ENCODE results near the gene ARL16.
"Not testable (repeated sequence)": the region's sequence is repeated elsewhere in the genome, so short reads cannot be mapped to it uniquely, and the experiment has no call there.

The ARL16 gene

DNA sequence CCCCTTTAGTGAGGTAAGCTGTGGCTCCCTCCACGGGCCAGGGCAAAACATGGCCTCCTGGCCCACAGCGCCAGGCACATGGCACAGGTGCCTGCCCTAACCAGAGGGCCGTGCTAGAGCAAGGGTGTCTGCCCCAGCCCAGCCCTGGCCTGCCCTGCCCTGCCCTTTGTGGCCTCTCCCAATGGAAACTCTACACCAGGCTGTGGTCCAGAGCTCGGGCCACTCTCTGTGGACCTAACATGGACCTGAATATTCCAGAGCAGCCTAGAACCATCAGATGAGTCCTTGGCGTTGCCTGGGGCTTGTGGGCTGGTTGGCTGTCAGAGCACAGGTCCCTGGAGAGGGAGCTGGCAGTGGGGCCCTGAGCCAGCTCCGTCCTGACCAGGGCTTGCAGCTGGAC lies 11.6 kb upstream of the ARL16 start:
- FAIRE-seq, result no peak

DNA sequence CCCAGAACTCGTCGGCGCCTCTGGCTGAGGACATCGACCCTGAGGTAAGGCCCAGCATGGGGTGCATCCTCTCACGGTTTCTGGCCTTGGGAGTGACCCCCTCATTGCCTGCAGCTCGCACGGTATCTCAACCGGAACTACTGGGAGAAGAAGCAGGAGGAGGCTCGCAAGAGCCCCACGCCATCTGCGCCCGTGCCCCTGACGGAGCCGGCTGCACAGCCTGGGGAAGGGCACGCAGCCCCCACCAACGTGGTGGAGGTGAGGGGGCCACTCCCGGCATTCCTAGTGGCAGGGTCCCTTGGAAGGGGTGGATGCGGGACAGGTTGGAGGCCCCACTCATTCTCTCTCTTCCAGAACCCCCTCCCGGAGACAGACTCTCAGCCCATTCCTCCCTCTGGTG lies 11.2 kb upstream of the ARL16 start:
- no peak for FAIRE-seq

DNA sequence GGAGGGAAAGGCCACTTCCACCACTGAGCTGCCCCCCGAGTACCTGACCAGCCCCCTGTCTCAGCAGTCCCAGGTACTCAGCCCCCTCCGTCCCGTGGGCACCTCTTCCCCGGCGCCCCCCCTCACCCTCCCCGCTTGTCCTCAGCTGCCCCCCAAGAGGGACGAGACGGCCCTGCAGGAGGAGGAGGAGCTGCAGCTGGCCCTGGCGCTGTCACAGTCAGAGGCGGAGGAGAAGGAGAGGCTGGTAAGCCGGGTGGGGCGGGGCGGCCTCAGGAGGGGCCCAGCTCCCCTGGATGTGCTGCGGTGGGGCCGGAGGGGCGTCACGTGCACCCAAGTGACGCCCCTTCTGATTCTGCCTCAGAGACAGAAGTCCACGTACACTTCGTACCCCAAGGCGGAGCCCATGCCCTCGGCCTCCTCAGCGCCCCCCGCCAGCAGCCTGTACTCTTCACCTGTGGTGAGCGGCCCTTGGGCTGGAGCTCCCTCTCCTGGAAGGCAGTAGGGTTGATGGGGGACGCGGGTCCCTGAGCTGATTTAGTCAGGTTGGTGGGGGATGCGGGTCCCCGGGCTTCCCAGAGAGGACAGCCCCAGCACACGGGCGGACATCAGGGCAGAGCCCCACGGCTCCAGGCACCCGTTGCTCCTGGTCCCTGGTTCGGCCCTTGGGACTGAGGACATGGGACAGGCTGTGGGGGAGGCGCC lies 10.1 kb upstream of the ARL16 start:
- no peak for FAIRE-seq

DNA sequence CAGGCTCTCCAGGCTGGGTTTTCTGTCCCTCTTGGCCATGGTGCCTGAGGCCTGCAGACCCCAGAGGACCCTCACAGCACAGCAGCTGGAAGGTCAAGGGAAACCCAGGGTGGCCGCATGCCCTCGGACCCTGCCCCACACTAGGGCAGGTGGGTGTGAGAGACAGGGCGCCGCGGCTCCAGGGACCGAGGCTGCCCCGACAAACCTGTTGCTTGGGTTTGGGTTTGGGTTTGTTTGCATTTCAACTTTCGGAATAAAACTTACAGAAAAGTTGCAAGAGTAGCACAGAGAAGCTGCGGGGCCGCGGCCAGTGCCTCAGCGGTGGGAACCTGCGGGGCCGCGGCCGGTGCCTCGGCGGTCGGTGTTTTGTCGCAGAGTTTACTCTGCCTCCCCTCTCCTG lies 8.0 kb upstream of the ARL16 start:
- no peak for FAIRE-seq

DNA sequence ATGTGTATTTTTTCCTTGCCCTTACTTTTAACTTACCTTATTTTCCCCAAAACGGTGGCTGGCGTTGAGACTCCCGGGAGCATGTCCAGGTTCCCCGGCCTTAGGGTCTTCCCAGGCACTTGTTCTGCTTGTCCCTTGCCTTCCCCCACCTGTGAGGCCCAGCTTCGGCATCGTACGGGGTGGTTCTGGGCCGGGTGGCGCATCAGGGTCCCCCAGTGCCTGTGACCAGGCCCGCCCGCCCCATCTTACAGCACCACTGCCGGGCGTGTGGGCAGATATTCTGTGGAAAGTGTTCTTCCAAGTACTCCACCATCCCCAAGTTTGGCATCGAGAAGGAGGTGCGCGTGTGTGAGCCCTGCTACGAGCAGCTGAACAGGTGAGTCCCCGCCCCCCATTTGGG lies 7.6 kb upstream of the ARL16 start:
- FAIRE-seq, result no peak

DNA sequence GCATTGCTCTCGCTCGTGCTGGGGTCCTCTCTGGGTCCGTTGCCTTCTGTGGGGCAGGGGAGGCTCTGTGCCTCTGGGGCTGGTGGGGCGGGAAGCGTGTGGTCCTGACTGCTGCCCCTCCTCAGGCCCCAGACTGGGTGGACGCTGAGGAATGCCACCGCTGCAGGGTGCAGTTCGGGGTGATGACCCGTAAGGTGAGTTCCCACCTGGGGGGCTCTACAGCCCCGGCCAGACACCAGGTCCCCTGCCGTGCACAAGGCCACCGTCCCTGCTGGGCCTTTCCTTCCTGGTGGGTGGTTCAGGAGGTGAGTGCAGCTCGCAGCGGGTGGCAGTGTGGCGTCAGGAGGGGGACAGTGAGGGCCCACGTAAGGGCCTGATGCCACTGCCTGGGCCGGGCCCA lies 7.0 kb upstream of the ARL16 start:
- no peak for FAIRE-seq

DNA sequence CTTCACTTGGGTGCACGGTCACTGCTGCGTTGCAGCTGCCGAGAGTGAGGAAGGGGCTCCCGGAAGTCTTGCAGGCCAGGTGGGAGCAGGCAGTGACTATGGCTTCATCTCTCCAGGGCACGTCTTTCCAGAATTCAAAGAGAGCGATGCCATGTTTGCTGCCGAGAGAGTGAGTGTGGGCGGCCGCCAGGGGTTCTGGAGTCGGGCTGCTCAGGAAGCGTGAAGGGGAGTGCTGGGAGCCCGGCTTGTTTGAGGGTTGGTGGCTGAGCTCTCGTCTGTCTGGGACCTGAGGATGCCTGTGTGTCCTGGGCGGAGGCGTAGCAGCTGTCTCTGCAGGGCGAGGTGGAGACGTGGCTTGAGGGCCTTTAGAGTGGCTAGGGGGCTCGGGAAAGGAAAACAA lies 6.5 kb upstream of the ARL16 start:
- no peak for FAIRE-seq

DNA sequence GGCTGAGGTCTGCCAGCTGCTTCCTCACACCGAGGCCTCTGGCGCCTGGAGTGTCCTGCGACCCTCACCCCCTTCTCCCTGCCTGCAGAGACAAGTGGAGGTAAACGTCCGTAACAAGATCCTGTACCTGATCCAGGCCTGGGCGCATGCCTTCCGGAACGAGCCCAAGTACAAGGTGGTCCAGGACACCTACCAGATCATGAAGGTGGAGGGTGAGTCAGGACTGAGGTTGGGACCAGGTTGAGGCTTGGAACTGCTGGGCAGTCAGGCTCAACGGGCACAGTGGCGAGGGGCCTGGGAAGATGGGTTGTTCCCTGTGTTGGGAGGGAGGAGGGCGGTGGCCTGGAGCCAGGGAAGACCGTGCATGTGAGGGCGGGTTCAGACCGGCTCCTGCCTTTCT lies 5.0 kb upstream of the ARL16 start:
- FAIRE-seq, result no peak

DNA sequence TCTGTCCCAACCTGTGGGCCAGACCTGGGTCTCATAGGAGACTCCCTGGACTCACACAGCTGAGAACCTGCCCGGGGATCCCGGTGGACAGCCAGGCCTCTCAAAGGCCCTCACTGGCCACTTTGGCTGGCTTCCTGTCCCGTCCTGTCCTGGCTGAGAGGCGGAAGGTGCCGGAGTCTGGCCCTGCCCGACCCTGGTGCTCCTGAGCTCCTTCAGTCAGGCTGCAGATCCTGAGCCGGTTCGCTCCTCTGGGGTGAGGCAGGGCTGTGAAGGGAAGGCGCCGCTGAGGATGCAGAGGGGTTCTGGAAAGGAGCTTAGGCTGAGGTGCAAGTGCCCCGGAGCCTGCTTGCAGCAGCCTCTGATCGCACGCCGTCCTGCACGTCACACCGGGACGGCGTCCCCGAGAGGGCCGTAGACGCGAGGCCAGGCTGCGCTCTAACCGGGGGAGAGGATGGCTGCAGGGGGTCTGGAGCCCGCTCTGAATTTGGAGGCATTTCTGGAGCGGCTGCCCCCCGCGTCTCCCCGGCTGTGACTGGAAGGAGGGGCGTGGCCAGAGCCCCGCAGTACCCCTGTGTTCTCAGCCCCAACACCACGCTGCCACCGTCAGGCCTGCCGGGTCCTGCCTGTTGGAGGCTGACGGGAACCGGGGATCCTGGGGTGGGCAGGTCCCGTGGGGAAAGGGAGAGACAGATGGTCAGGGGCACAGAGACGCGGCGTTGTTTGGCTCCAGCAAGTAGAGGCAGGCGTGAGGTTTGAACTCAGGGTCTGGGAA lies 4.4 kb upstream of the ARL16 start:
- no peak for FAIRE-seq

DNA sequence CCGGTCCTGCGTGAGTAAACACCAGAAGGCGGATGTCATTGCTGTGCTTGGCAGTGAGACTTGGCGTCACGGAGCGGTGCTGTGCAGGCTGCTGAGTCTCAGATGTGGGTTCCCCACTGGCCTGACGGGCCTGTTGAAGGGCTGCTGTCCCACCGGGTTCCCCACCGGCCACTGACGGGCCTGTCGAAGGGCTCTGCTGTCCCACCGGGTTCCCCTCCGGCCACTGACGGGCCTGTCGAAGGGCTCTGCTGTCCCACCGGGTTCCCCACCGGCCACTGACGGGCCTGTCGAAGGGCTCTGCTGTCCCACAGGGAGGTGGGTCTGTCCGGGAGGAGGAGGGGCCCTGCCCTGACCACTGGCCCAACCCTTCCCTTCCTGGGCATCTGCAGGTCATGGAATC lies 3.0 kb upstream of the ARL16 start:
- no peak for FAIRE-seq

DNA sequence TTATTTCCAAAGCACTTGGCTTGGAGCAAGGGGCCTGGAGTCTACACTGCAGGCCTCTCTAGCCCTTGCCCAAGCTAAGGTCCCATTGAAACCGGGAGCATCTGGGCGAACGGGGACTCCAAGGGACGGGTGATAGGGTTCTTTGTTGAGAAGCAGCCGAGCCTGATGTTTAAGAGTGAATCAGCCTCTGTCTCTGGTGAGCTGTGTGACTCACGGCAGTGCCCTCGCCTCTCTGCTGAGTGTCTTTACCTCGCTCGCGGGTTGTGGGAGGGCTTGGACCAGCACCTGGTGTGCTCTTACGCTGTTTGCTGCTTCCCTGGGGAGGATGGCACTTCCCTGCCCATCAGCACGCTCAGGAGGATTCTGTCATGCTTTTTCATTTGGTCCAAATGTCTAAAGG lies 1.5 kb upstream of the ARL16 start:
- FAIRE-seq, result no peak

DNA sequence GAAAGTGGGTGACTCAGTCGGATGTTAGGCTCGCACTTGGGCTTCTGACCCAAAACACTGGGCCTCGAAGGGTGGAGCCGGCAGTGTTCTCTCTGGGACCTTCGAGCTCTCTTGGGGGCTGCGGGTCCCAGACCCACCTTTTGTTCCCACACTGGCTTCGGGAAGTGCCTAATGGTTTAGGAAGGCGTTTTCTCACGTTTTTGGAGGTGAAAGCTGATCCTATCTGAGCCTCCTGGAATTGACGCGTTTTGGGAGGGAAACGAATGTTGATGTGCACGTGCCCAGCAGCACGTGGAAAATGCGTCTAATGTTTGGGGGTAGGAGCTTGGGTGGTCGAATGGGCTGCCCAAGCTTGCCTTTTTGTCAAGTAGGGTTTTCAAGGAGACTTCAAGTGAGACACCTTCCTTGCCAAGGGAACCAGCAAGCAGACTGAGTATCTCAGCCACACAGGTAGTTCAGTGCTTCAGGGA lies 880 bp upstream of the ARL16 start:
- no peak for FAIRE-seq

DNA sequence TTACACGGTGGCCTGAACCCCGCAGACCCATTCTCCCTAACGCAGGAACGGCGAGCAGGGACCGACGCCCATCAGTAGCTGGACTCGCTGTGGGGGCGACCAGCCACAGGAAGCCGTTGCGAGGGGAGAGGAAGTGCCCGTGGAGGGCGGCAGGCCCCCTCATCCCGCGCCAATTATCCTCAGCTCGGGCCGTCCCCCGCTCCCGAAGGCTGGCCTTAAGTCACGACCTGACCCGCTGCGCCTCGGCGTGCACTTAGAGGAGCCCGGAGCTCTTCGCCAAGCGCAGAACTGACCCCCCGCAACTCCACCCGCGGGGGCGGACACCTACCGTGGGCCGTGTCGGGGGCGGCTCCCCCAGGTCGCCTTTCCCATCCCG lies 401 bp downstream of the ARL16 start:
- FAIRE-seq, result no peak

DNA sequence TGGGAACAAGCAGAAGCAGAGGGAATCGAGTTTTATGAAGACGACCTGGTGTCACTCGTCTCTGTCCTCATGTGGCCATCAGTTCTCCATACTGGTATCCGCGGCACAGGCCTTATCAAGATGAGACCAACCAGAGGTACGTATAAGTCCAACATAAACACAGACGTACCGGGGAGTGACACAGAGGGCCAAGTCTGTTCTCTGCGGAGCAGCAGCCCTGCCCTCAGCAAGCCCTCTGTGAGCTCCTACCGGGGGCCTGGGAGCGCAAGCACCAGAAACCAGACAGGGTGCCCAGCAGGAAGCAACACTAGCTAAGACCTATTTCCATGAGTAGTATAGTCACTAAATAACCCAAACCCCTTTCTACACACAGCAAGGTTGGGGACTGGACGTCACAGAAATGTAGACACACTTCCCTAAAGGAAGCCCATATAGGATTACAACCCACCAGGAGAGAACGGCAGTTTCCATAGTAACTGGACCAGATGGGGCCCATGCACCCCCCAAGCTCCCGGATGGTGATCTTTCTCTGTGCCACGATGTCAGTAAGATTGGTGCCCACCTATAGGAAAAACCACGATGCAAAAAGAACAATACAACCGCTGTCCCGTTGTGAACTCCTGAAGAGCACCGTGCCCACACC lies 911 bp downstream of the ARL16 start:
- no peak for FAIRE-seq

DNA sequence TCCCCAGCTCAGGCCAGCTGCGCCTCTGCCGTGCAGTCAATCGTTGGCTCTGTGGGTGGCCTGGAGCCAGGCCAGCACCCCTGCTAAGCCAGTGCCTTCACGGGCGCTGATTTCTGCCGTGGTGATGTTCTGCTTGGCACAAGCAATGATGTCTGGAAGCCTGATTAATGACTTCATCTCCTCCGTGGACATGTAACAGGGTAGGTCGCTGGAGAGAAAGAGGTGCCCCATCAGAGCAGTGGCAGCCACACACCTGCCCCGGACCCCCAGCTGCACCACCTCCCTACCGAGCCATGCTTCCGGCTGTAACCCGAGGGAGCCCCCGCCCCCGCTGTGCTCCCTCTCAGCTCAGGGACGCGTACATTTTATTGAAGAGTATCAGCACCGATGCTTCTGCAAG lies 1.9 kb downstream of the ARL16 start:
- no peak for FAIRE-seq

DNA sequence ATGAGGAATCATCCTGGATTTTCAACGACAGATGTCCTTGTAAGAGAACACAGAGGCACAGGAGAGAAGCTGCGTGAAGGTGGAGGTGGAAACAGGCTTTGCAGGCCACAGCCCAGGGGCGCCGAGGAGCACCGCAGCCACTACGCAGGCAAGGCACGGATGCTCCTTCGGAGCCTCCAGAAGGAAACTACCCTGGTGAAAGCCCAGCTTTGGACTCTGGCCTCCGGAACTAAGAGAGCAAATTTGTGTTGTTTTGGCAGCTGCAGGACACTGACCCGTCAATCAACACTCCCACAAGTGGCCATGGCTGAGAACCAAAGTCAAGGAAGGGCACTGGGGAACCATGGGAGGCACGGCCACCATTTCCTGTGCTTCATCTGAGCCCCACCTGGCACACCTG lies 3.4 kb downstream of the ARL16 start:
- FAIRE-seq, result no peak

DNA sequence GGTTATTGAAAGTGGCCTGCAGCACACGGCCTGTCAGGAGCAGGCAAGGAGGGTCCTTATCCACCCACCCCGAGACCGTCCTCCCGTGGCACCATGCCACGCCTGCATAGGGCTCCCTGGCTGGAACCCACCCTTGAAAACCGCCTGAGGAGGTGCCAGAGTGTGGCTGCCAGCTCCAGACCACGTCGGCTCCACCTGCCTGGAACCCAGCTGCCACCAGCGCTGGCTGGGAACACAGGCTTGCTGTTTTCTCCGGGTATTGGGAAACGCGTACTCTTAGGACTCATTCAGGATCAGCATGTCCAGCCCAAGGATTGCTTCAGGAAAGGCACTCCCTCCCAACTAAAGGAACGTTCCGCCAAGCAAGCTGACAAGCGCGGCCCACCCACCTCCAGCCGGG lies 6.7 kb downstream of the ARL16 start:
- no peak for FAIRE-seq

DNA sequence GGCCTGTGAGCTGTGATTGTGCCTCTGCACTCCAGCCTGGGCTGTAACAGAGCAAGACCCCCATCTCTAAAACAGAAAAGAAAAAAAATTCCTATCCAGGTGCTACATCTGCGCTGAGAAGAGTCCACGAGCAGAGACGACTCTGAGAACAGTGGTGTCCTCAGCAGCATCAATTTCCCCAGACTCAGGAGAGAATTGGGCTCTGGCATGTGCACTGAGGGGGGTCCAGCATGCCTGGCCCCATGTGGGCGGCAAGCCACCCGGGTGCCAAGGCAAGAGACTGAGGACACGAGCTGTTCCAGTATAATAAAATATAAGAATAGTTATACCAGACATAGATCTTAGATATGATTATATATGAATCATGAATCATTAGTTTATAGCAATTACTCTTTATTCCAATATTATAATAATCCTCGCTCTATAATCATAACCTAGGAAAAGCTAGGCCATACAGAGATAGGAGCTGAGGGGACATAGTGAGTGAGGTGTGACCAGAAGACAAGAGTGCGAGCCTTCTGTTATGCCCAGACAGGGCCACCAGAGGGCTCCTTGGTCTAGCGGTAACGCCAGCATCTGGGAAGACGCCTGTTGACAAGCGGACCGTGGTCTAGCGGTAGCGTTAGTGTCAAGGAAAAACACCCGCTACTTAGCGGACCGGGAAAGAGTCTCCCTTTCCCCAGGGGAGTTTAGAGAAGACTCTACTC lies 7.9 kb downstream of the ARL16 start:
- FAIRE-seq, result not testable (repeated sequence)

DNA sequence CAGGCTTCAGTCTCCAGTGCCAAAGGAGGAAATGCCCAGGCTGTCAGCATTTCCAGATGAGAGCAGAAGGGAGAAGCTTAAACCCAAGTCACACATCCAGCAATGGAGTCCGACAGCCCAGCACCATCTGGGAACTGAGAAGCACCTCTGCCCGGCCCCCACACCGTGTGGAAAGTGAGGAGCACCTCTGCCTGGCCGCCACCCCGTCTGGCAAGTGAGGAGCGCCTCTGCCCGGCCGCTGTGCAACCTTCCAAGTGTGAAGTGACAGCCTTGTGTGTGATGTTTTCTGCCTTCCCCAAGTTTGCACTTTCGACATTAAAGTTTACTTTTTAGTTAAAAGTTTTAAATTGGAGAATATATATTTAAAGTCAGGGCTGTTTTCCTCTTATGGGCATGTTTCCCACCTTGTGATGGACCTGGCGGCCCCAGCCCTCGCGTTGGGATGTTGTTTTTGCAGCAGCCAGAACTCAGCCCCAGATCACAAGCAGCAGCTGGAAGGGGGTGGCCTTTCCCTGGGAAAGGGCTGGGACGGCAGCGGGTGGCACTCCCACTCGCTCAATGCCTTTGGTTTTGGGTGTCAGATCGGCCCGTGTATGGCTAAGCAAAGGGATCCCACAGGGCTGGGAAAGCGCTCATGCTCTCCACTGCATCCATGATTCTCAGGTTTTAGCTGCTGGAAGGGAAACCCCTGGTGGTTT lies 9.9 kb downstream of the ARL16 start:
- no peak for FAIRE-seq

DNA sequence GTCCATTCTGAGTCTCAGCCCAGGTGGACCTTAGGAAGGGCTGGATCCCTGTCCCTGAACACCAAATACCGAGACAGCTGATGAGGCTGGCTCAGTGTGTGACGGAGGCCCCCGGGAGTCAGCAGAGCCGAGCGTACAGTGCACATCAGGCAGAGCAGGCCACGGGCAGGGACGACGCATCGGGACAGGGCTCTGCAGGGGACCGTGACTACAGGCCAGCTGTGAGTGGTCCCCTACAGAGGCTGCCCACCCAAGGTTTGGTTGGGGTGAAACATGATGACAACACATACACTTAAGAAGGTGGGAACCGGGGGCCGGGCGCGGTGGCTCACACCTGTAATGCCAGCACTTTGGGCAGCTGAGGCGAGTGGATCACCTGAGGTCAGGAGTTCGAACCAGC lies 10.6 kb downstream of the ARL16 start:
- no peak for FAIRE-seq

DNA sequence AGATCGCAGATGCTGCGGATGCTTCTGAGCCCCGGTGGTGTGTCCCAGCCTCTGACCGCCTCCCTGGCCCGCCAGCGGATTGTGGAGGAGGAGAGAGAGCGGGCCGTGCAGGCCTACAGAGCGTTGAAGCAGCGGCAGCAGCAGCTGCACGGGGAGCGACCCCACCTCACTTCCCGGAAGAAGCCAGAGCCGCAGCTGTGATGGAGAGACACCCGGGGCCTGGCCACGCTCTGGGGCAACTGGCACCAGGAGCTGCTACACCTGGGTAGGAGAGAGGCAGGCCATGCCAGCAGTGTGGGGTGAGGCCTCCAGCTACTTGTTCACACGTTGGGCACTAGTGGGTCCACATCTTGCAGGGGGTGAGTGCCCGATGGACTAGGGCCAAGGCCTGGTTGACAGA lies 11.1 kb downstream of the ARL16 start:
- no peak for FAIRE-seq

DNA sequence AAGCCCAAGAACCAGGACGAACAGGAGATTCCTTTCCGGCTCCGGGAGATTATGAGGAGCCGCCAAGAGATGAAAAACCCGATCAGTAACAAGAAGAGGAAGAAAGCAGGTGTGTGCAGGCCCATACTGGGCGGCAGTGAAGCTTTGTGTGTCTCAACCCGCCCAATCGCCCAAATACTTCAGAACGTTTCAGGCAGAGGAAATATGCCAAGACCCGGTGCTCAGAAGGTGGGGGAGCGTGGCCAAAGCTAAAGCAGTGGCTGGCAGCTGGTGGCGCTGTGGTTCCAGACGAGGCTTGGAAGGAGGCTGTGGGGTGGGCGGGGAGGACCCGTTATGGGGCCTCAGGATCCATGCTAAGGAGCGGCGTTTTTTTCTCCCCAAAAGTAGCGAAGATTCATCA lies 15.8 kb downstream of the ARL16 start:
- no peak for FAIRE-seq

Data from colon (tissue), 2 donors.